Transverse colon (tissue), 4 donors: ENCODE results near the gene HNRNPL.

ENCODE experiments used
- CTCF ChIP-seq, 5 experiments: fragments of 200-600 bp in 3 of 5; fragments of 450-650 bp in 2 of 5; sonication (generic) in 3 of 5; IDR thresholded peaks; 1 replicate in 2 of 5; 2 replicates in 3 of 5; pipeline ENCODE4 v1.5.1; 2016 to 2017; ENCODE audit warnings: antibody characterized with exemption in 5 of 5, inconsistent platforms in 3 of 5, mild to moderate bottlenecking in 2 of 5, moderate library complexity in 1 of 5
- POLR2A ChIP-seq: fragments of 450-650 bp; IDR thresholded peaks from one replicate; pipeline ENCODE4 v1.6.1; 2016; ENCODE audit warnings: antibody characterized with exemption, mild to moderate bottlenecking, moderate library complexity
- POLR2AphosphoS5 ChIP-seq, 3 donors: sonication (generic); formaldehyde crosslinking; IDR thresholded peaks; one replicate each; pipeline ENCODE4 v1.6.1; 2016; ENCODE audit warnings: antibody characterized with exemption in 3 of 3

GRCh38 chr19:38880882-38881609, 31.3 kb upstream of the HNRNPL start:
- TF ChIP-seq POLR2A (no peak), CTCF (IDR thresholded peaks at IDR 0.05) (no peak), POLR2AphosphoS5 (IDR thresholded peaks at IDR 0.05) (no peak)
